Vagina (tissue), 2 donors: ENCODE data around the gene TLCD2.

Source experiments
- CTCF ChIP-seq, 3 experiments: fragments of 450-650 bp in 2 of 3; fragments of 200-600 bp in 1 of 3; sonication (generic) in 1 of 3; IDR thresholded peaks; one replicate each; pipeline ENCODE4 v1.5.1; 2017 to 2019; ENCODE audit warnings: antibody characterized with exemption in 3 of 3, mild to moderate bottlenecking in 2 of 3, moderate library complexity in 2 of 3
- POLR2A ChIP-seq, 2 donors: fragments of 450-650 bp; IDR thresholded peaks; one replicate each; pipeline ENCODE4 v1.6.1; 2017; ENCODE audit warnings: antibody characterized with exemption in 2 of 2, mild to moderate bottlenecking in 2 of 2, moderate library complexity in 2 of 2

GRCh38 chr17:1709971-1710806 lies at the start of gene TLCD2:
- TF ChIP-seq CTCF (IDR thresholded peaks at IDR 0.05): no peak
- peak in 1 of 2 donors; percentile 53 for TF ChIP-seq POLR2A (IDR thresholded peaks at IDR 0.05)
